SK-N-MC (cell line): ENCODE results near the gene TMEM150C.

Experiments used
- EZH2 ChIP-seq: fragments of 200-600 bp; sonication (generic); IDR thresholded peaks from one replicate; pipeline ENCODE4 v1.6.1; 2017; ENCODE audit warnings: antibody characterized with exemption
- POLR2AphosphoS5 ChIP-seq: IDR thresholded peaks from 2 replicates; pipeline ENCODE4 v1.6.1; 2012; ENCODE audit warnings: mild to moderate bottlenecking, low read depth, low read length, borderline replicate concordance

DNA sequence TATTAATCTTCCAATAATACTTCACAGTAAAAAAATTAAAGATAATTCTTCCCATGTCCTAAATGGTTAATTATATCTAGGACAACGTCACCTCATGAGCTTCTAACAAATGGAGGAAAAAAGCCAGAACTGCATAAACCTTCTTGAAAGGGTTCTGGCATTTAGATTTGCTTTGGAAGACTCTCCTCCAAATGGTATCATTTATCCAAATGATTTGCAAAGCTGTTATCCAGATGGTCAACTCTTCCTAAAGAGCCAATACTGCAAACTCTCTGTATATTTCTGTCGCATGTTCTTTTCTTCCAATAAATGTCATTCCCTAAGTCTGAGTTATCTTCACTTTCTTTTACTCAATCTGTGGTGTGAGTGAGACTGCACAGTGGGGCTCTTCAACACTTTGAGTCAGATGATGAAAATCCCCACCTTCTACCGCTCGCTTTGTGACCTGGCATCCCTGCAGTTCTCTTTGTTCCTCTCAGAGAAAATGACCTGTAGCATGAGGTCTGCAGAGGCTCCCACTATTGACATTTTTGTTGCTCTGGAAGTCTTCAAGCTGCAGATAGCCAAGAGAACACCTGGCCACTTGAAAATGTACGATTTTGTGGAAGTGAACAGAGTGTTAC lies 52.9 kb downstream of the TMEM150C start:
- no peak for TF ChIP-seq EZH2
- TF ChIP-seq POLR2AphosphoS5 = no peak
